SK-N-SH (cell line): ENCODE measurements around the gene USH1G. TPM values are rescaled to one million over a fixed set of nuclear protein-coding genes. Genes with fewer than 3 reads are reported as not detected.
"Not testable (repeated sequence)": the region's sequence is repeated elsewhere in the genome, so short reads cannot be mapped to it uniquely, and the experiment has no call there.

Experiments
- CTCF ChIA-PET: fragments of 300-600, 350-600 bp; formaldehyde crosslinking; extraction: SDS; loops from one replicate; lab custom pipeline; 2021; lab: Yijun Ruan, JAX
- POLR2A ChIA-PET: fragments of 350-600 bp; sonication (Branson Sonifier 250); formaldehyde crosslinking; extraction: SDS; loops from one replicate; lab custom pipeline; 2020; ENCODE audit warnings: antibody characterized with exemption, inconsistent platforms; lab: Yijun Ruan, JAX
- DNase-seq: peaks from one replicate; pipeline ENCODE4 v3.0.0; 2012
- H2AFZ ChIP-seq: fragments of 200-600 bp; sonication (generic); 2 replicates; pipeline ENCODE4 v1.8.1; 2016; ENCODE audit warnings: antibody characterized with exemption, mild to moderate bottlenecking, low read depth
- H3F3A ChIP-seq: fragments of 200-600 bp; sonication (generic); replicated peaks from 2 replicates; pipeline ENCODE3; 2016; ENCODE audit warnings: antibody characterized with exemption, mild to moderate bottlenecking; ENCODE audit not compliant: insufficient read depth
- H3K27ac ChIP-seq, 2 experiments: fragments of 200-500 bp in 1 of 2; fragments of 200-600 bp in 1 of 2; sonication (Bioruptor generic) in 1 of 2; sonication (generic), shearing (Covaris generic) in 1 of 2; 2 replicates each; pipeline versions ENCODE4 v1.5.1 to v1.6.1; 2014 to 2016; ENCODE audit warnings: low read depth in 2 of 2, inconsistent platforms in 1 of 2, low read length in 1 of 2, mild to moderate bottlenecking in 1 of 2, mixed read lengths in 1 of 2
- H3K27me3 ChIP-seq: fragments of 200-600 bp; sonication (generic), shearing (Covaris generic); 2 replicates; pipeline ENCODE4 v1.6.1; 2016; ENCODE audit warnings: mixed run types; ENCODE audit not compliant: insufficient read depth
- H3K36me3 ChIP-seq, 2 experiments: fragments of 200-500 bp in 1 of 2; fragments of 200-600 bp in 1 of 2; sonication (Bioruptor generic) in 1 of 2; sonication (generic) in 1 of 2; replicated peaks in 1 of 2; 2 replicates each; pipeline versions ENCODE3 to v1.5.1; 2014 to 2016; ENCODE audit warnings: low read length in 1 of 2, mild to moderate bottlenecking in 1 of 2; ENCODE audit not compliant: insufficient read depth in 2 of 2, control insufficient read depth in 1 of 2
- H3K4me1 ChIP-seq, 2 experiments: fragments of 200-500 bp in 1 of 2; fragments of 200-600 bp in 1 of 2; sonication (Bioruptor generic) in 1 of 2; sonication (generic), shearing (Covaris generic) in 1 of 2; 2 replicates each; pipeline versions ENCODE4 v1.5.1 to v1.6.1; 2014 to 2016; ENCODE audit warnings: low read depth in 1 of 2, low read length in 1 of 2, mixed run types in 1 of 2; ENCODE audit not compliant: insufficient read depth in 2 of 2, control insufficient read depth in 1 of 2
- H3K4me2 ChIP-seq: fragments of 200-600 bp; sonication (generic), shearing (Covaris generic); 2 replicates; pipeline ENCODE4 v1.6.1; 2017; ENCODE audit warnings: mixed run types
- H3K4me3 ChIP-seq, 2 experiments: fragments of 200-500 bp in 1 of 2; fragments of 200-600 bp in 1 of 2; sonication (Bioruptor generic) in 1 of 2; sonication (generic), shearing (Covaris generic) in 1 of 2; 2 replicates each; pipeline versions ENCODE4 v1.5.1 to v1.8.1; 2014 to 2016; ENCODE audit warnings: low read depth in 2 of 2, inconsistent platforms in 1 of 2, low read length in 1 of 2, mild to moderate bottlenecking in 1 of 2, mixed read lengths in 1 of 2, moderate library complexity in 1 of 2
- H3K79me2 ChIP-seq: fragments of 200-600 bp; sonication (generic); 2 replicates; pipeline ENCODE4 v1.8.1; 2017; ENCODE audit warnings: mild to moderate bottlenecking; ENCODE audit not compliant: insufficient read depth
- H3K9ac ChIP-seq: fragments of 200-600 bp; sonication (generic); 2 replicates; pipeline ENCODE4 v1.6.1; 2017; ENCODE audit warnings: mixed run types
- H3K9me2 ChIP-seq: fragments of 200-600 bp; sonication (generic); 2 replicates; pipeline ENCODE4 v1.6.1; 2017; ENCODE audit warnings: mixed run types
- H3K9me3 ChIP-seq: fragments of 200-600 bp; sonication (generic); 2 replicates; pipeline ENCODE4 v1.6.1; 2017; ENCODE audit warnings: mixed run types, mild to moderate bottlenecking, moderate library complexity
- H4K20me1 ChIP-seq: fragments of 200-600 bp; sonication (generic); 2 replicates; pipeline ENCODE4 v1.6.1; 2017; ENCODE audit warnings: mild to moderate bottlenecking, mixed run types; ENCODE audit not compliant: insufficient read depth
- ELF1 ChIP-seq: IDR thresholded peaks from 2 replicates; pipeline ENCODE4 v1.4.0; 2012
- EP300 ChIP-seq, 2 experiments: IDR thresholded peaks; 2 replicates each; pipeline versions ENCODE4 v1.4.0 to v1.6.1; 2012; ENCODE audit warnings: borderline replicate concordance in 1 of 2, low read depth in 1 of 2, low read length in 1 of 2
- FOSL2 ChIP-seq: IDR thresholded peaks from 2 replicates; pipeline ENCODE4 v1.4.0; 2012; ENCODE audit warnings: low read depth, mild to moderate bottlenecking, moderate library complexity, borderline replicate concordance
- JUND ChIP-seq: IDR thresholded peaks from 2 replicates; pipeline ENCODE4 v1.4.0; 2012
- RCOR1 ChIP-seq: fragments of 150-350 bp; IDR thresholded peaks from 2 replicates; pipeline ENCODE4 v1.6.1; 2017; ENCODE audit warnings: antibody characterized with exemption, low read length
- RFX5 ChIP-seq: IDR thresholded peaks from 2 replicates; pipeline ENCODE4 v1.6.1; 2012; ENCODE audit warnings: mild to moderate bottlenecking, improper control_type of control experiment, low read length
- SIN3A ChIP-seq: IDR thresholded peaks from 2 replicates; pipeline ENCODE4 v1.6.1; 2012; ENCODE audit warnings: low read depth, mild to moderate bottlenecking, low read length, moderate library complexity, borderline replicate concordance
- WGBS: methylation state at CpG from one replicate; pipeline ENCODE4 v1.1.6; 2017; ENCODE audit warnings: low lambda C conversion rate; 5-methylcytosine and 5-hydroxymethylcytosine counted together
- polyA plus RNA-seq, 3 experiments: library from polyadenylated mRNA; depleted of rRNA; stranded (reverse); fragments of >200 nt; gene quantifications; 2 replicates each; pipeline ENCODE4 v1.2.3, GENCODE V29; 2012
- TF ChIP-seq, protein P1 (sequence below): IDR thresholded peaks from 2 replicates; pipeline ENCODE4 v1.4.0; 2012; ENCODE audit warnings: low read depth

USH1G gene
- polyA plus RNA-seq, 1 of the 3 experiments (the other 2 are of a cell fraction), result not detected

DNA sequence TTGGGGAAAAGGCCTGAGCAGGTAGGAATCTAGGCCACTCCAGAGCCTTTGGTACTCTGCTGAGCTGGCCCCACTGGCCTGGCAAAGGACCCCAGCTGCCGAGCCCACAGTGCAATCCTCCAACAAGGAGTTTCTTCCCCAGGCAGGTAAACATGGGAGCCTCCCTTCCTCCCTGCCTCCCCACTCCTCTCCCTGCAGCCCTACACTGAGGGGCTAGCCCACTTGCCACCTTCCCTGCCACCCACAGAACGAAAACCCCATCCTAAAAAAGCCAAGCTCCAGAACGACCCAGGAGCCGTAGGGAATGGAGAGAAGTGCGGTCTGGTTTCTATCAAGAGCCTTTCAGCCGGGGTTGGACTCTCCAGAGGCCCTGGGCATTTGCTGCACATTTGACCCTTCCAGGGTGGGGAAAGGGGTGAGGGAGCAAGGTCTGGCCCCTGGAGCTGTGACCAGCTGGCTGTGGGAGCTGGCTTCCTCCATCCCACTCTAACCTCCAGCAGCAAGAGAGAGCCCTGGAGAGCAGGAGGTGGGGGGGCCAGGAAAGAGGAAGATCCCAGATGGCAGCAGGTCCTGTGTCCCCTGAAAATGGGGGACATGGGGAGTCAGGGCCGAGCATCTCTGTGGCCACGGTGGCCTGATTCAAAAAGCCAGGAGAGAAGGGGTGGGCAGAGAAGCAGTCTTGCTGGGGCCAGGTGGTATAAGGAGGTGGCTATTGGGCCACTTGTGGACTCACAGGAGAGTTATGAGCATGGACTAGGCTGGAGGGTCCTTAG, 48.2 kb upstream of the USH1G start:
- Histone ChIP-seq H3K36me3 (no peaks in the 10 kb centered on the region), H3K27me3 (peaks cover 26% of the 10 kb centered on the region), H3K4me3 (peak overlapping the region; percentile 54 to 70; a peak in 3 of 4 replicates), H3K9me2 (no peaks in the 10 kb centered on the region), H2AFZ (no peak overlapping the region), H3K9ac (no peak overlapping the region), H3K79me2 (no peaks in the 10 kb centered on the region), H3F3A (peaks cover 5% of the 10 kb centered on the region), H3K4me2 (no peak overlapping the region), H3K27ac (peak overlapping the region in 1 of 2 experiments; percentile 85; a peak in 2 of 4 replicates), H4K20me1 (no peaks in the 10 kb centered on the region), H3K4me1 (peaks cover 0 to 22% of the 10 kb centered on the region in 2 experiments; a peak in 1 of 4 replicates), H3K9me3 (no peaks in the 10 kb centered on the region)
- TF ChIP-seq RCOR1, result peak; percentile 72; the same call in 1 of the 2 replicates
- peak in 1 of 2 experiments; percentile 82; a peak in 2 of 4 replicates for TF ChIP-seq EP300 (IDR thresholded peaks at IDR 0.05; ENCODE audit: borderline replicate concordance in 1 of 2, low read depth in 1 of 2, low read length in 1 of 2)
- TF ChIP-seq, protein P1, sequence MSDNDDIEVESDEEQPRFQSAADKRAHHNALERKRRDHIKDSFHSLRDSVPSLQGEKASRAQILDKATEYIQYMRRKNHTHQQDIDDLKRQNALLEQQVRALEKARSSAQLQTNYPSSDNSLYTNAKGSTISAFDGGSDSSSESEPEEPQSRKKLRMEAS, result no peak
- no peak for TF ChIP-seq FOSL2
- no peak for TF ChIP-seq ELF1
- WGBS, result 88% methylated on average over 7 of the region's 8 CpGs
- peak; percentile 91 for DNase-seq
- POLR2A ChIA-PET, result interaction anchor here (0.5 to 6.7 kb wide), 15 partner anchors 9 to 591 kb away, joined by 3 to 97 read pairs (median 4); partner anchors contain the start of genes CDR2L, MRPL58 and NT5C
- CTCF ChIA-PET, result interaction anchor here (0.5 to 12.5 kb wide), 17 partner anchors 9 to 904 kb away, joined by 3 to 219 read pairs (median 4); partner anchors contain the start of genes CDR2L, MIF4GD, MRPL58 and OTOP2

DNA sequence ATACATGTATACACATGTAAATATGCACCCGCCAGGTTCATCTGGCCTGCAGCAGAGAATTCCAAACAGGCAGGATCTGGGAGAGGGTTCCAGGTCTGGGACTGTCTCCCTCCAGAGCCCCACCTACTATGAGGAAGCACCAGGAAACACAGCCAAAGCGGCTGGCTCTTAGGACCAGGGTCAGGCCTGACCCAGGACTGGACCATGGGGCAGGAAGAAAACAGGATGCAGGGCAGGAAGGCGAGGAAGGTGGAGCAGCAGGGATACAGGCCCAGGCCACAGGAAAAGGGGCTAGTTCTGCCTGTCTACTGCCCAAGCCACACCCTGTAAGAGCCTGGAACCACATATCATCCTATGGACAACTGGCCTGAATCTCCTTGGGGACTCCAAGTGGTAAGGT, 47.3 kb upstream of the USH1G start:
- H3K27me3 ChIP-seq, result peaks cover 26% of the 10 kb centered on the region
- no peak overlapping the region for H3K4me3 ChIP-seq
- 85% methylated on average over 3 of the region's 3 CpGs for WGBS
- H3K79me2 ChIP-seq, result no peaks in the 10 kb centered on the region
- H3K27ac ChIP-seq, result peak overlapping the region in 1 of 2 experiments; percentile 85; a peak in 1 of 4 replicates
- peaks cover 5% of the 10 kb centered on the region for H3F3A ChIP-seq
- no peak overlapping the region for H3K4me2 ChIP-seq
- no peak overlapping the region for H2AFZ ChIP-seq
- DNase-seq, result no peak
- no peak for TF ChIP-seq JUND
- no peak for TF ChIP-seq SIN3A
- TF ChIP-seq EP300 (IDR thresholded peaks at IDR 0.05; ENCODE audit: borderline replicate concordance in 1 of 2, low read depth in 1 of 2, low read length in 1 of 2), result no peak
- no peak for TF ChIP-seq RFX5
- H3K9ac ChIP-seq, result no peak overlapping the region
- H3K9me3 ChIP-seq, result no peaks in the 10 kb centered on the region
- no peaks in the 10 kb centered on the region for H3K36me3 ChIP-seq
- H4K20me1 ChIP-seq, result no peaks in the 10 kb centered on the region
- H3K9me2 ChIP-seq, result no peaks in the 10 kb centered on the region
- ChIA-PET CTCF (interaction anchor here (0.8 to 12.5 kb wide), 10 partner anchors 10 to 300 kb away, joined by 3 to 219 read pairs (median 8); partner anchors contain the start of genes CDR2L, MIF4GD, MRPL58 and OTOP2), POLR2A (interaction anchor here (0.6 to 6.7 kb wide), 4 partner anchors 9 to 592 kb away, joined by 5 to 97 read pairs (median 42); partner anchors contain the start of genes CDR2L and MRPL58)
- peaks cover 0 to 22% of the 10 kb centered on the region in 2 experiments; a peak in 1 of 4 replicates for H3K4me1 ChIP-seq

DNA sequence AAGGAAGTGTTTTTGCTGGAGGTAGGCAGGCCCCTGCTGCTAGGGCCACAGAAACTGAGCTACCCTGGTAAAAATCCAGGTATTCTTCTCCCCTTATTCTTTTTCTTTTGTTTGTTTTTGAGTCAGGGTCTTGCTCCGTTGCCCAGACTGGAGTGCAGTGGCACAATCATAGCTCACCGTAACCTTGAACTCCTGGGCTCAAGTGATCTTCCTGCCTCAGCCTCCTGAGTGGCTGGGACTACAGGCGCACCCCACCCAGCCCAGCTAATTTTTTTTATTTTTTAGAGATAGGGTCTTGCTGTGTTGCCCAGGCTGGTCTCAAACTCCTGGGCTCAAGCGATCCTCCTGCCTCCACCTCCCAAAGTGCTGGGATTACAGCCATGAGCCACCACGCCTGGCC, 46.4 kb upstream of the USH1G start:
- ChIA-PET POLR2A (interaction anchor here (0.5 to 6.7 kb wide), 3 partner anchors 21 to 50 kb away, joined by 3 to 97 read pairs (median 8); partner anchors contain the start of gene MRPL58), CTCF (interaction anchor here (1.4 to 12.5 kb wide), 6 partner anchors 10 to 144 kb away, joined by 3 to 219 read pairs (median 13); partner anchors contain the start of genes CDR2L, OTOP2 and USH1G)
- H3K4me2 ChIP-seq, H2AFZ ChIP-seq, DNase-seq, H3K9me2 ChIP-seq, H4K20me1 ChIP-seq, H3K79me2 ChIP-seq, H3K4me3 ChIP-seq, H3K27ac ChIP-seq, H3K9me3 ChIP-seq, H3K36me3 ChIP-seq, H3K9ac ChIP-seq, H3F3A ChIP-seq: not testable (repeated sequence)
- peaks cover 26% of the 10 kb centered on the region for H3K27me3 ChIP-seq
- peaks cover 0 to 22% of the 10 kb centered on the region in 2 experiments; a peak in 1 of 4 replicates for H3K4me1 ChIP-seq
- 92% methylated on average over 5 of the region's 5 CpGs for WGBS
